Central memory CD8-positive, alpha-beta T cell (primary cell): ENCODE data around the gene TNK2.
"Not testable (repeated sequence)": the region's sequence is repeated elsewhere in the genome, so short reads cannot be mapped to it uniquely, and the experiment has no call there.

Experiments
- ATAC-seq: fragments of 150-1000 bp; cut with Tn5 transposase; replicated peaks from 2 replicates; pipeline ENCODE4 v1.10.0; 2022; ENCODE audit warnings: mild to moderate bottlenecking, moderate FRiP score, moderate number of reproducible peaks; ENCODE audit not compliant: poor library complexity, severe bottlenecking; ENCODE audit errors: extremely low read depth
- DNase-seq, 2 donors: peaks; one replicate each; pipeline ENCODE4 v3.0.0; 2021; ENCODE audit warnings: low spot score in 2 of 2
- H3K27ac Mint-ChIP-seq: one replicate; pipeline ENCODE4 v1.8.0; 2022; ENCODE audit warnings: low read depth, mild to moderate bottlenecking, moderate library complexity, mixed read lengths
- H3K27me3 Mint-ChIP-seq: one replicate; pipeline ENCODE4 v1.8.0; 2022; ENCODE audit warnings: mixed read lengths
- H3K36me3 Mint-ChIP-seq: one replicate; pipeline ENCODE4 v1.8.0; 2022; ENCODE audit warnings: mild to moderate bottlenecking, moderate library complexity, mixed read lengths; ENCODE audit not compliant: insufficient read depth
- H3K4me1 Mint-ChIP-seq: one replicate; pipeline ENCODE4 v1.8.0; 2022; ENCODE audit warnings: mixed read lengths
- H3K4me3 Mint-ChIP-seq: one replicate; pipeline ENCODE4 v1.8.0; 2022; ENCODE audit warnings: mild to moderate bottlenecking, moderate library complexity, mixed read lengths
- H3K9me3 Mint-ChIP-seq: one replicate; pipeline ENCODE4 v1.8.0; 2022; ENCODE audit warnings: mixed read lengths

Gene TNK2

DNA sequence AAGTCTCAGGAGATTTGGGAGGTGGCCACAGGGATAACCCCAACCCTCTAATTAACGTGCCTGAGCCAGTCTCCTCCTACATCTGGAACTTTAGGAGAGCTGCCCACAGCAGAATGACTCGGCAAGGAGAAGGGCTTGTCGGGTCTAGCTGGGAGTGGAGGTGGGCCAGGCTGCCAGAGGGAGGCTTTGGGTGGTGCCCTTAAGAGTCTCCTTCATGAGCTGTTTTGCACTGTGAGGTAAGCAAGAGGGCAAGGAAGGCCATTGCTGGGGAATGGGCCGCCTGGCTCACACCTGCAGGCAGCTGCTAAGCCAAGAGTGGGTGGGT lies 3.6 kb upstream of the TNK2 start:
- Mint-ChIP-seq H3K27me3 (peaks cover 18% of the 10 kb centered on the region), H3K4me1 (peaks cover 25% of the 10 kb centered on the region), H3K27ac (no peak overlapping the region), H3K9me3 (no peaks in the 10 kb centered on the region), H3K4me3 (no peak overlapping the region), H3K36me3 (peaks cover 17% of the 10 kb centered on the region)
- DNase-seq (no peak), ATAC-seq (no peak)

GRCh38 chr3:195911041-195911945 lies 2.9 kb upstream of the TNK2 start:
- peaks cover 20% of the 10 kb centered on the region for H3K36me3 Mint-ChIP-seq
- no peak for DNase-seq
- H3K4me3 Mint-ChIP-seq = peak overlapping the region; percentile 88
- peaks cover 12% of the 10 kb centered on the region for H3K27me3 Mint-ChIP-seq
- H3K4me1 Mint-ChIP-seq = peaks cover 31% of the 10 kb centered on the region
- H3K27ac Mint-ChIP-seq = no peak overlapping the region
- no peaks in the 10 kb centered on the region for H3K9me3 Mint-ChIP-seq
- no peak for ATAC-seq

DNA sequence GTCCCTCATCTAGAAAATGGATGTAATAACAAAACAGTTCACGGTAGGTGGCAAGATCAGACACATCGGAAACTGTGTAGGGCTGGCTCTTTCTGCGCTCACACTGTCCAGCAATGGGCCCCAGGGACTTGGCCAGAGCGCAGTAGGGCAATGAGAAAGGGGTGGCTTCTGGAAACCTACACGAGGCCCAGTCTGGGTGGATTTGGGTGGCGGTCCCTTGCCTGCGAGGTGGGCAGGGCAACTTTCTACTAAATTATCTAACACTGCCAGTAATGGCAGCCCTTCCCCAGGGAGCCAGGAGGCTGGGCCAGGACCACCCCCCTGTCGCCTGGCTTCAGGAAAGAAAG lies 2.1 kb upstream of the TNK2 start:
- peak overlapping the region; percentile 88 for H3K4me3 Mint-ChIP-seq
- H3K36me3 Mint-ChIP-seq = peaks cover 22% of the 10 kb centered on the region
- H3K27me3 Mint-ChIP-seq = peaks cover 8% of the 10 kb centered on the region
- H3K27ac Mint-ChIP-seq = peak overlapping the region; percentile 51
- no peaks in the 10 kb centered on the region for H3K9me3 Mint-ChIP-seq
- DNase-seq (no peak), ATAC-seq (no peak)
- H3K4me1 Mint-ChIP-seq = peaks cover 39% of the 10 kb centered on the region

GRCh38 chr3:195909644-195910498 lies 1.5 kb upstream of the TNK2 start:
- DNase-seq = peak; percentile 71 to 75
- H3K4me3 Mint-ChIP-seq = peak overlapping the region; percentile 88
- no peaks in the 10 kb centered on the region for H3K9me3 Mint-ChIP-seq
- H3K4me1 Mint-ChIP-seq = peaks cover 40% of the 10 kb centered on the region
- H3K36me3 Mint-ChIP-seq = peaks cover 21% of the 10 kb centered on the region
- peaks cover 2% of the 10 kb centered on the region for H3K27me3 Mint-ChIP-seq
- peak; percentile 35 for ATAC-seq
- peak overlapping the region; percentile 51 for H3K27ac Mint-ChIP-seq

GRCh38 chr3:195908694-195909581 lies 587 bp upstream of the TNK2 start:
- ATAC-seq (peak; percentile 8), DNase-seq (no peak)
- peaks cover 44% of the 10 kb centered on the region for H3K4me1 Mint-ChIP-seq
- peaks cover 21% of the 10 kb centered on the region for H3K36me3 Mint-ChIP-seq
- H3K27ac Mint-ChIP-seq = peak overlapping the region; percentile 98
- H3K9me3 Mint-ChIP-seq = no peaks in the 10 kb centered on the region
- H3K27me3 Mint-ChIP-seq = no peaks in the 10 kb centered on the region
- peak overlapping the region; percentile 88 for H3K4me3 Mint-ChIP-seq

DNA sequence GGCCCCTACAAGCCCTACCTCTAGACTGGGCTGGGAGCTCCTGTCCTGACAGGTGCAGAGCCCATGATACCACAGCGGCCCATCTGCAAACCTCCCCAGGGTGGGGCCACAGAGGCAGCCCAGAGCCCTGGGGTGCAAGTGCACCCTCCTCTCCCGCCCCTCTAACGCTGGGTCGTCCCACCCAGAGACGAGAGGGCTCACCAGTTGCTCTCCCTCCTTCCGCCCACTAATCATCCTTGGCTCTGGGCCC lies 742 bp downstream of the TNK2 start:
- Mint-ChIP-seq H3K9me3 (no peaks in the 10 kb centered on the region), H3K27me3 (no peaks in the 10 kb centered on the region), H3K36me3 (peaks cover 21% of the 10 kb centered on the region), H3K4me1 (peaks cover 50% of the 10 kb centered on the region), H3K27ac (peak overlapping the region; percentile 98), H3K4me3 (peak overlapping the region; percentile 88)
- DNase-seq = peak; percentile 45 to 67
- no peak for ATAC-seq

DNA sequence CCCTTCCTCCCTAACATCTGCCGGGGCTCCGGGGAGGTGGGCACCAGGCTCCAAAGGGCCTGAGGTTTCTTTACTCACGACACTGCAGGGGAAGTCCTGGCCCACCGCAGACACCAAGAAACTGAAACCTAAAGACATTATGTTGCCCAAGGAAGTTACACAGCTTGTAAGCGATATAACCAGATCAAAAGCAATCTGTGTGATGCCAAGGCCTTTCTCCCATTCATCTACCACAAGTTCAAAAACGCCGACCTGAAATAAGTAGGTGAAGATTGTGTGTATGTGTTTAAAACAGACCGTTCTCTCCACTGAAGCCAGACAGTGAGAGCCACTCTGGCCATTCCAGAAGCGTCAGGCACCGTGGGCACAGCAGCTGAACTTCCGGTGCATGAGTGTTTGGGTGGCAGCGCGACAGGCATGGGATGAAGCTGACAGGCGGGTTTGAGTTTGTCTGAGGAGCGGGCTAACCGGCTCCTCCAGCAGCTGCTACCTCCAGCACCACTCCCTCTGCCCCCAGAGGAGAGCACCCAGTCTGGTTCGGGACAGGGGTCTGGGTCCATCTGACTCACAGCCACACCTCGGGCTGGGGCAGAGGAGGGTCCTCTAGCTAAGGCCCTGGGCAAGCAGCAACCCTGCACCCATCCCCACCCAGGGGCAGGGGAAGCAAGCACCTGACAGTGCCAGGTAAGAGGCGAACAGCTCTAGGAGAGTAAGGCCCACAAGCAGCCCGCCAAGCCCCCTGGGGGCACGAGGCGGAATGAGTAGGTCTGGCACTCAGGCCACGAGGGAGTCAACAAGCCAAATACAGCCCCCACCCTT lies 1.3 kb downstream of the TNK2 start:
- ATAC-seq = peak; percentile 69
- H3K9me3 Mint-ChIP-seq = no peaks in the 10 kb centered on the region
- peaks cover 21% of the 10 kb centered on the region for H3K36me3 Mint-ChIP-seq
- H3K27ac Mint-ChIP-seq = peak overlapping the region; percentile 98
- H3K27me3 Mint-ChIP-seq = no peaks in the 10 kb centered on the region
- DNase-seq = peak; percentile 54 to 79
- H3K4me1 Mint-ChIP-seq = peaks cover 50% of the 10 kb centered on the region
- peak overlapping the region; percentile 88 for H3K4me3 Mint-ChIP-seq

DNA sequence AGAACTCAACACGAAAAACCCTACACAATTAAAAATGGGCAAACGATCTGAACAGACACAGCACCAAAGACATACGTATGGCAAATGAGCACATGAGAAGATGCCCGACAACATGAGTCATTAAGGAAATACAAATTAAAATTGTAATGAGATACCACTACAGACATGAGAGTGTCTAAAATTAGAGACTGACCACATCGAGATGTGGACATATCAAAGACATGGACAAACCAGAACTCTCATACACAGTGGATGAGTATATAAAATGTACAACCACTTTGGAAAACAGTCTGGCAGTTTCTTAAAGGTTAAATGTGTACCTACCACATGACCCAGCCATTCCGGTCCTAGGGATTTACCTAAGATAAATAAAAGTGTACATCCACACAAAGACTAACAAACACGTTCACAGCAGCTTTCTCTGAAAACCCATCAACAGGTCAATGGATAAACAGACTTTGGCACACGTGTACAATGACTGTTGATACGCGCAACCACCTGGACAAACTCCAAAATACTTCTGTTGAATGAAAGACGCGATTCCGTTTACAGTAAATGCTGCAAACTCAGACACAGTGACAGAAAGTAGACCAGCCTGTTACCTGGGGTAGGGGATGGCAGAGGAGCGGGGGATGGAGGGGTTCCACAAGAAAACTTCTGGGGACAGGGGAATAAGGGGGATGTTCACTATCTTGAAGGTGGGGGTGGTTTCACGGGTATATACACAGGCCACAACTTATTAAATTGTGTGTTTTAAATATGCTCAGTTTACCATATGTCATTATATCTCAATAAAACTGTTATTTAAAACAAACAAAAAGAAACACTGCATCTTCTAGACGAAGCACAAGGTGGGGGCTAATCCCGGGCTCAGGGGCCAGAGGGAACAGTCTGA lies 2.1 kb downstream of the TNK2 start:
- Mint-ChIP-seq H3K9me3 (no peaks in the 10 kb centered on the region), H3K27ac (peak overlapping the region; percentile 98), H3K27me3 (no peaks in the 10 kb centered on the region), H3K4me1 (peaks cover 54% of the 10 kb centered on the region), H3K4me3 (peak overlapping the region; percentile 88), H3K36me3 (peaks cover 21% of the 10 kb centered on the region)
- DNase-seq = no peak
- peak; percentile 2 for ATAC-seq

- no peak for ATAC-seq
- no peak overlapping the region for H3K4me3 Mint-ChIP-seq
These were observed 4.0 kb downstream of the TNK2 start for GRCh38 chr3:195904368-195904767.

DNA sequence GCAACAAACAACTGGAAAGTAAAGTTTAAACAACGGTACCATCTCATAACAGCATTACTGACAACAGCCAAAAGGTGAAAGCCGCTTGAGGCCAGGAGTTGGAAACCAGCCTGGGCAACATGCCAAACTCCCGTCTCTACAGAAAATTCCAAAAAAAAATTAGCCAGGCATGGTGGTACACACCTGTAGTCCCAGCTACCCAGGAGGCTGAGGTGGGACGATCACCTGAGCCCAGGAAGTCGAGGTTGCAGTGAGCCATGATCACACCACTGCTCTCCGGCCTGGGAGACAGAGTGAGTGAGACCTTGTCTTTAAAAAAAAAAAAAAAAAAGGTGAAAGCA lies 4.4 kb downstream of the TNK2 start:
- peak overlapping the region; percentile 98 for H3K27ac Mint-ChIP-seq
- no peak overlapping the region for H3K4me3 Mint-ChIP-seq
- peaks cover 21% of the 10 kb centered on the region for H3K36me3 Mint-ChIP-seq
- no peaks in the 10 kb centered on the region for H3K27me3 Mint-ChIP-seq
- H3K9me3 Mint-ChIP-seq = no peaks in the 10 kb centered on the region
- ATAC-seq (no peak), DNase-seq (no peak)
- peaks cover 68% of the 10 kb centered on the region for H3K4me1 Mint-ChIP-seq

More at GRCh38 chr3:195904368-195904767, 4.0 kb downstream of the TNK2 start:
- H3K4me1 Mint-ChIP-seq = peaks cover 68% of the 10 kb centered on the region
- peaks cover 21% of the 10 kb centered on the region for H3K36me3 Mint-ChIP-seq
- no peaks in the 10 kb centered on the region for H3K27me3 Mint-ChIP-seq
- DNase-seq = no peak
- H3K27ac Mint-ChIP-seq = peak overlapping the region; percentile 98
- no peaks in the 10 kb centered on the region for H3K9me3 Mint-ChIP-seq

GRCh38 chr3:195902634-195903033 lies 5.7 kb downstream of the TNK2 start:
- H3K4me3 Mint-ChIP-seq, ATAC-seq: not testable (repeated sequence)

More at GRCh38 chr3:195902634-195903033, 5.7 kb downstream of the TNK2 start:
- peaks cover 68% of the 10 kb centered on the region for H3K4me1 Mint-ChIP-seq
- not testable (repeated sequence) for DNase-seq, H3K9me3 Mint-ChIP-seq, H3K27ac Mint-ChIP-seq, H3K27me3 Mint-ChIP-seq
- H3K36me3 Mint-ChIP-seq = peaks cover 11% of the 10 kb centered on the region
